Measurements from ENCODE around the gene FCHSD2. TPM values are rescaled to one million over a fixed set of nuclear protein-coding genes. Genes with fewer than 3 reads are reported as not detected.

Gene FCHSD2
- total RNA-seq, 1 donor from 2014 or later, result 18.9 TPM

- Histone ChIP-seq H3K4me1 (ENCODE audit: insufficient read depth, low read length) (peaks cover 26% of the 10 kb centered on the region), H3K27ac (ENCODE audit: low read depth, low read length) (peak overlapping the region; percentile 47), H4K20me1 (ENCODE audit: insufficient read depth, low read length) (no peaks in the 10 kb centered on the region), H2AFZ (ENCODE audit: low read depth, low read length) (peak overlapping the region; percentile 6), H3K4me3 (ENCODE audit: insufficient read depth, low read depth, low read length) (no peak overlapping the region), H3K4me2 (ENCODE audit: low read length) (peak overlapping the region; percentile 14), H3K79me2 (ENCODE audit: insufficient read depth, low read length) (no peaks in the 10 kb centered on the region), H3K9me3 (ENCODE audit: insufficient read depth, low read depth, low read length) (no peaks in the 10 kb centered on the region), H3K27me3 (ENCODE audit: insufficient read depth, low read length) (no peaks in the 10 kb centered on the region), H3K9ac (ENCODE audit: low read length) (peak overlapping the region; percentile 1), H3K36me3 (ENCODE audit: insufficient read depth, low read length) (no peaks in the 10 kb centered on the region)
- Mint-ChIP-seq H3K36me3 (ENCODE audit: low read depth, unreplicated experiment) (no peaks in the 10 kb centered on the region), H3K4me1 (ENCODE audit: low read depth, unreplicated experiment) (peaks cover 7% of the 10 kb centered on the region), H3K9me3 (ENCODE audit: unreplicated experiment) (peaks cover 3% of the 10 kb centered on the region), H3K4me3 (ENCODE audit: unreplicated experiment) (no peak overlapping the region), H3K27me3 (ENCODE audit: low read depth, unreplicated experiment) (no peaks in the 10 kb centered on the region), H3K27ac (ENCODE audit: unreplicated experiment) (peak overlapping the region; percentile 34)
- FAIRE-seq, result no peak
- DNase-seq (ENCODE audit: low read depth), result peak; percentile 61
- TF ChIP-seq EZH2 (IDR thresholded peaks at IDR 0.05; ENCODE audit: insufficient read depth, low read length), result no peak
- TF ChIP-seq, protein P1, sequence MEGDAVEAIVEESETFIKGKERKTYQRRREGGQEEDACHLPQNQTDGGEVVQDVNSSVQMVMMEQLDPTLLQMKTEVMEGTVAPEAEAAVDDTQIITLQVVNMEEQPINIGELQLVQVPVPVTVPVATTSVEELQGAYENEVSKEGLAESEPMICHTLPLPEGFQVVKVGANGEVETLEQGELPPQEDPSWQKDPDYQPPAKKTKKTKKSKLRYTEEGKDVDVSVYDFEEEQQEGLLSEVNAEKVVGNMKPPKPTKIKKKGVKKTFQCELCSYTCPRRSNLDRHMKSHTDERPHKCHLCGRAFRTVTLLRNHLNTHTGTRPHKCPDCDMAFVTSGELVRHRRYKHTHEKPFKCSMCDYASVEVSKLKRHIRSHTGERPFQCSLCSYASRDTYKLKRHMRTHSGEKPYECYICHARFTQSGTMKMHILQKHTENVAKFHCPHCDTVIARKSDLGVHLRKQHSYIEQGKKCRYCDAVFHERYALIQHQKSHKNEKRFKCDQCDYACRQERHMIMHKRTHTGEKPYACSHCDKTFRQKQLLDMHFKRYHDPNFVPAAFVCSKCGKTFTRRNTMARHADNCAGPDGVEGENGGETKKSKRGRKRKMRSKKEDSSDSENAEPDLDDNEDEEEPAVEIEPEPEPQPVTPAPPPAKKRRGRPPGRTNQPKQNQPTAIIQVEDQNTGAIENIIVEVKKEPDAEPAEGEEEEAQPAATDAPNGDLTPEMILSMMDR (IDR thresholded peaks at IDR 0.05; ENCODE audit: insufficient read depth, low read depth, low read length), result no peak
These were observed 352.5 kb downstream of the FCHSD2 start for GRCh38 chr11:72789493-72790131.

DNA sequence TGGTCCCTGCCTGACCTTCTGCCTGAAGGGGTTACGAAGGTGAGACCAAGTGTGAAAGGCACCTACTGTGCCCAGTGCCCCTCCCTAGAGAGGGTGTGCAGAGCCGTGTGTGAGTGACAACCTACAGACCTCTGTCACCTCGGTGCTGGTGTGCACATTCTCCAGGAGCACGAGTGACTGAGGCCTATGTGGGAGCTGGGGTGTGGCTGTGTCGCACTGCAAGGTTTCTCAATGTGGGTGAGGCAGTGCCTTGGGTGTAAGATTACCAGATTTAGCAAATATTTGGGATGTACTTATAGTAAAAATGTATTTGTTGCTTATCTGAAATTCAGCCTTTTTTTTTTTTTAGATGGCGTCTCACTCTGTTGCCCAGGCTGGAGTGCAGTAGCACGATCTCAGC lies 353.9 kb downstream of the FCHSD2 start:
- H3K36me3 ChIP-seq (ENCODE audit: insufficient read depth, low read length), result no peaks in the 10 kb centered on the region

More for the DNA sequence above, 353.9 kb downstream of the FCHSD2 start:
- Histone ChIP-seq H3K27me3 (ENCODE audit: insufficient read depth, low read length) (no peaks in the 10 kb centered on the region), H2AFZ (ENCODE audit: low read depth, low read length) (no peak overlapping the region), H3K9me3 (ENCODE audit: insufficient read depth, low read depth, low read length) (no peaks in the 10 kb centered on the region), H3K79me2 (ENCODE audit: insufficient read depth, low read length) (no peaks in the 10 kb centered on the region), H3K27ac (ENCODE audit: low read depth, low read length) (no peak overlapping the region), H3K4me1 (ENCODE audit: insufficient read depth, low read length) (peaks cover 17% of the 10 kb centered on the region), H3K4me2 (ENCODE audit: low read length) (no peak overlapping the region), H3K9ac (ENCODE audit: low read length) (no peak overlapping the region), H4K20me1 (ENCODE audit: insufficient read depth, low read length) (no peaks in the 10 kb centered on the region), H3K4me3 (ENCODE audit: insufficient read depth, low read depth, low read length) (no peak overlapping the region)
- H3K4me1 Mint-ChIP-seq (ENCODE audit: low read depth, unreplicated experiment), result peaks cover 4% of the 10 kb centered on the region
- no peak overlapping the region for H3K27ac Mint-ChIP-seq (ENCODE audit: unreplicated experiment)
- H3K4me3 Mint-ChIP-seq (ENCODE audit: unreplicated experiment), result no peak overlapping the region
- DNase-seq (ENCODE audit: low read depth) (no peak), FAIRE-seq (no peak)
- no peaks in the 10 kb centered on the region for H3K27me3 Mint-ChIP-seq (ENCODE audit: low read depth, unreplicated experiment)
- H3K9me3 Mint-ChIP-seq (ENCODE audit: unreplicated experiment), result peaks cover 3% of the 10 kb centered on the region
- H3K36me3 Mint-ChIP-seq (ENCODE audit: low read depth, unreplicated experiment), result no peaks in the 10 kb centered on the region
- TF ChIP-seq EZH2 (IDR thresholded peaks at IDR 0.05; ENCODE audit: insufficient read depth, low read length), result no peak
- TF ChIP-seq, protein P1 (IDR thresholded peaks at IDR 0.05; ENCODE audit: insufficient read depth, low read depth, low read length), result no peak

Measured in astrocyte (in vitro differentiated cells and primary cell).